SK-N-SH (cell line): ENCODE data around the gene TRIML1. TPM values are rescaled to one million over a fixed set of nuclear protein-coding genes. Genes with fewer than 3 reads are reported as not detected.
"Not testable (repeated sequence)": the region's sequence is repeated elsewhere in the genome, so short reads cannot be mapped to it uniquely, and the experiment has no call there.

Experiments
- CTCF ChIA-PET: fragments of 300-600, 350-600 bp; formaldehyde crosslinking; extraction: SDS; loops from one replicate; lab custom pipeline; 2021; lab: Yijun Ruan, JAX
- POLR2A ChIA-PET: fragments of 350-600 bp; sonication (Branson Sonifier 250); formaldehyde crosslinking; extraction: SDS; loops from one replicate; lab custom pipeline; 2020; ENCODE audit warnings: antibody characterized with exemption, inconsistent platforms; lab: Yijun Ruan, JAX
- DNase-seq: peaks from one replicate; pipeline ENCODE4 v3.0.0; 2012
- H2AFZ ChIP-seq: fragments of 200-600 bp; sonication (generic); 2 replicates; pipeline ENCODE4 v1.8.1; 2016; ENCODE audit warnings: antibody characterized with exemption, mild to moderate bottlenecking, low read depth
- H3F3A ChIP-seq: fragments of 200-600 bp; sonication (generic); replicated peaks from 2 replicates; pipeline ENCODE3; 2016; ENCODE audit warnings: antibody characterized with exemption, mild to moderate bottlenecking; ENCODE audit not compliant: insufficient read depth
- H3K27ac ChIP-seq, 2 experiments: fragments of 200-500 bp in 1 of 2; fragments of 200-600 bp in 1 of 2; sonication (Bioruptor generic) in 1 of 2; sonication (generic), shearing (Covaris generic) in 1 of 2; 2 replicates each; pipeline versions ENCODE4 v1.5.1 to v1.6.1; 2014 to 2016; ENCODE audit warnings: low read depth in 2 of 2, inconsistent platforms in 1 of 2, low read length in 1 of 2, mild to moderate bottlenecking in 1 of 2, mixed read lengths in 1 of 2
- H3K27me3 ChIP-seq: fragments of 200-600 bp; sonication (generic), shearing (Covaris generic); 2 replicates; pipeline ENCODE4 v1.6.1; 2016; ENCODE audit warnings: mixed run types; ENCODE audit not compliant: insufficient read depth
- H3K36me3 ChIP-seq, 2 experiments: fragments of 200-500 bp in 1 of 2; fragments of 200-600 bp in 1 of 2; sonication (Bioruptor generic) in 1 of 2; sonication (generic) in 1 of 2; replicated peaks in 1 of 2; 2 replicates each; pipeline versions ENCODE3 to v1.5.1; 2014 to 2016; ENCODE audit warnings: low read length in 1 of 2, mild to moderate bottlenecking in 1 of 2; ENCODE audit not compliant: insufficient read depth in 2 of 2, control insufficient read depth in 1 of 2
- H3K4me1 ChIP-seq, 2 experiments: fragments of 200-500 bp in 1 of 2; fragments of 200-600 bp in 1 of 2; sonication (Bioruptor generic) in 1 of 2; sonication (generic), shearing (Covaris generic) in 1 of 2; 2 replicates each; pipeline versions ENCODE4 v1.5.1 to v1.6.1; 2014 to 2016; ENCODE audit warnings: low read depth in 1 of 2, low read length in 1 of 2, mixed run types in 1 of 2; ENCODE audit not compliant: insufficient read depth in 2 of 2, control insufficient read depth in 1 of 2
- H3K4me2 ChIP-seq: fragments of 200-600 bp; sonication (generic), shearing (Covaris generic); 2 replicates; pipeline ENCODE4 v1.6.1; 2017; ENCODE audit warnings: mixed run types
- H3K4me3 ChIP-seq, 2 experiments: fragments of 200-500 bp in 1 of 2; fragments of 200-600 bp in 1 of 2; sonication (Bioruptor generic) in 1 of 2; sonication (generic), shearing (Covaris generic) in 1 of 2; 2 replicates each; pipeline versions ENCODE4 v1.5.1 to v1.8.1; 2014 to 2016; ENCODE audit warnings: low read depth in 2 of 2, inconsistent platforms in 1 of 2, low read length in 1 of 2, mild to moderate bottlenecking in 1 of 2, mixed read lengths in 1 of 2, moderate library complexity in 1 of 2
- H3K79me2 ChIP-seq: fragments of 200-600 bp; sonication (generic); 2 replicates; pipeline ENCODE4 v1.8.1; 2017; ENCODE audit warnings: mild to moderate bottlenecking; ENCODE audit not compliant: insufficient read depth
- H3K9ac ChIP-seq: fragments of 200-600 bp; sonication (generic); 2 replicates; pipeline ENCODE4 v1.6.1; 2017; ENCODE audit warnings: mixed run types
- H3K9me2 ChIP-seq: fragments of 200-600 bp; sonication (generic); 2 replicates; pipeline ENCODE4 v1.6.1; 2017; ENCODE audit warnings: mixed run types
- H3K9me3 ChIP-seq: fragments of 200-600 bp; sonication (generic); 2 replicates; pipeline ENCODE4 v1.6.1; 2017; ENCODE audit warnings: mixed run types, mild to moderate bottlenecking, moderate library complexity
- H4K20me1 ChIP-seq: fragments of 200-600 bp; sonication (generic); 2 replicates; pipeline ENCODE4 v1.6.1; 2017; ENCODE audit warnings: mild to moderate bottlenecking, mixed run types; ENCODE audit not compliant: insufficient read depth
- ELF1 ChIP-seq: IDR thresholded peaks from 2 replicates; pipeline ENCODE4 v1.4.0; 2012
- FOSL2 ChIP-seq: IDR thresholded peaks from 2 replicates; pipeline ENCODE4 v1.4.0; 2012; ENCODE audit warnings: low read depth, mild to moderate bottlenecking, moderate library complexity, borderline replicate concordance
- FOXJ3 ChIP-seq: sonication (generic); formaldehyde crosslinking; IDR thresholded peaks from 2 replicates; pipeline ENCODE4 v1.5.1; 2020; ENCODE audit warnings: mild to moderate bottlenecking, missing genetic modification reagents
- GATA2 ChIP-seq: sonication (generic); formaldehyde crosslinking; IDR thresholded peaks from 2 replicates; pipeline ENCODE4 v1.5.0; 2020; ENCODE audit warnings: mild to moderate bottlenecking, missing genetic modification reagents
- MAX ChIP-seq: IDR thresholded peaks from 2 replicates; pipeline ENCODE4 v1.4.0; 2012; ENCODE audit warnings: low read depth
- NRF1 ChIP-seq: IDR thresholded peaks from 2 replicates; pipeline ENCODE4 v1.6.1; 2012; ENCODE audit warnings: low read depth, mild to moderate bottlenecking, low read length
- RFX5 ChIP-seq: IDR thresholded peaks from 2 replicates; pipeline ENCODE4 v1.6.1; 2012; ENCODE audit warnings: mild to moderate bottlenecking, improper control_type of control experiment, low read length
- SMC3 ChIP-seq: IDR thresholded peaks from 2 replicates; pipeline ENCODE4 v1.6.1; 2012; ENCODE audit warnings: low read depth, low read length, improper control_type of control experiment
- TAF1 ChIP-seq: IDR thresholded peaks from 2 replicates; pipeline ENCODE4 v1.6.1; 2012; ENCODE audit warnings: low read depth, mild to moderate bottlenecking, low read length, moderate library complexity, borderline replicate concordance
- TCF12 ChIP-seq: IDR thresholded peaks from 2 replicates; pipeline ENCODE4 v1.4.0; 2012
- TEAD4 ChIP-seq: IDR thresholded peaks from 2 replicates; pipeline ENCODE4 v1.4.0; 2012; ENCODE audit warnings: mild to moderate bottlenecking, borderline replicate concordance; ENCODE audit not compliant: insufficient read depth
- YY1 ChIP-seq: IDR thresholded peaks from 2 replicates; pipeline ENCODE4 v1.4.0; 2012; ENCODE audit warnings: low read depth, mild to moderate bottlenecking
- WGBS: methylation state at CpG from one replicate; pipeline ENCODE4 v1.1.6; 2017; ENCODE audit warnings: low lambda C conversion rate; 5-methylcytosine and 5-hydroxymethylcytosine counted together
- polyA plus RNA-seq, 3 experiments: library from polyadenylated mRNA; depleted of rRNA; stranded (reverse); fragments of >200 nt; gene quantifications; 2 replicates each; pipeline ENCODE4 v1.2.3, GENCODE V29; 2012
- TF ChIP-seq, protein P1 (sequence below): fragments of 150-350 bp; IDR thresholded peaks from 2 replicates; pipeline ENCODE4 v1.6.1; 2017; ENCODE audit warnings: antibody characterized with exemption, low read length, low read depth, borderline replicate concordance
- TF ChIP-seq, protein P2 (sequence below): IDR thresholded peaks from 2 replicates; pipeline ENCODE4 v1.4.0; 2012; ENCODE audit warnings: low read depth, borderline replicate concordance

Gene TRIML1
- polyA plus RNA-seq, 1 of the 3 experiments (the other 2 are of a cell fraction), result not detected

GRCh38 chr4:188154668-188155405 is 15.6 kb downstream of the TRIML1 start:
- ChIA-PET CTCF (no interaction called here), POLR2A (no interaction called here)
- H3K9ac ChIP-seq, result no peak overlapping the region
- H3K36me3 ChIP-seq, result no peaks in the 10 kb centered on the region
- H3F3A ChIP-seq, result no peaks in the 10 kb centered on the region
- no peak overlapping the region for H2AFZ ChIP-seq
- 36% methylated on average over 11 of the region's 11 CpGs for WGBS
- H3K9me3 ChIP-seq, result no peaks in the 10 kb centered on the region
- H3K27me3 ChIP-seq, result no peaks in the 10 kb centered on the region
- no peaks in the 10 kb centered on the region for H3K4me1 ChIP-seq
- no peak overlapping the region for H3K27ac ChIP-seq
- DNase-seq, result no peak
- H3K4me3 ChIP-seq, result no peak overlapping the region
- no peaks in the 10 kb centered on the region for H3K9me2 ChIP-seq
- H3K4me2 ChIP-seq, result no peak overlapping the region
- no peaks in the 10 kb centered on the region for H4K20me1 ChIP-seq
- H3K79me2 ChIP-seq, result no peaks in the 10 kb centered on the region
- no peak for TF ChIP-seq TEAD4
- TF ChIP-seq, protein P1, sequence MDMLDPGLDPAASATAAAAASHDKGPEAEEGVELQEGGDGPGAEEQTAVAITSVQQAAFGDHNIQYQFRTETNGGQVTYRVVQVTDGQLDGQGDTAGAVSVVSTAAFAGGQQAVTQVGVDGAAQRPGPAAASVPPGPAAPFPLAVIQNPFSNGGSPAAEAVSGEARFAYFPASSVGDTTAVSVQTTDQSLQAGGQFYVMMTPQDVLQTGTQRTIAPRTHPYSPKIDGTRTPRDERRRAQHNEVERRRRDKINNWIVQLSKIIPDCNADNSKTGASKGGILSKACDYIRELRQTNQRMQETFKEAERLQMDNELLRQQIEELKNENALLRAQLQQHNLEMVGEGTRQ, result no peak

DNA sequence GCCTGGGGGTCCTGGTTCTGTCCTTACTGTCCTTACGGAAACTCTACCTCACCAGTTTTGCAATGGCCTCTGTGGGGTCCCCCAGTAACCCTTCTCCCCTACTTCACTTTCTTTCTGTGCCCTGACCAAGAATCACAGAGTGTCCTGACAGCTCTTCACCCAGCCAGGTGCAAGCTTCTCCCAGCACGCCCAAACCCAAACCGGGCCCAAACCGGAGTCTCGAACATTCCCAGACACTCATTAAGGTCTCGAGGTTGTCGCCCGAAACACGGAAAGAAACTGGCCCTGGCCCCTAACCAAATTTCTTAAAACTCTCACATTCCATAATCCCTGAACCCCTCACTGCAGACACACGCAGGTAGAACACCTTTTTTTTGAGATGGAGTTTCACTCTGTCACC is 19.1 kb downstream of the TRIML1 start:
- no peak overlapping the region for H3K4me2 ChIP-seq
- H3K27me3 ChIP-seq, result no peaks in the 10 kb centered on the region
- no peaks in the 10 kb centered on the region for H3K9me2 ChIP-seq
- H3K4me3 ChIP-seq, result no peak overlapping the region
- H2AFZ ChIP-seq, result no peak overlapping the region
- H3F3A ChIP-seq, result no peaks in the 10 kb centered on the region
- H3K9me3 ChIP-seq, result no peaks in the 10 kb centered on the region
- DNase-seq, result no peak
- ChIA-PET CTCF (no interaction called here), POLR2A (no interaction called here)
- 68% methylated on average over 10 of the region's 10 CpGs for WGBS
- no peaks in the 10 kb centered on the region for H4K20me1 ChIP-seq
- no peaks in the 10 kb centered on the region for H3K79me2 ChIP-seq
- no peak for TF ChIP-seq YY1
- TF ChIP-seq, protein P2, sequence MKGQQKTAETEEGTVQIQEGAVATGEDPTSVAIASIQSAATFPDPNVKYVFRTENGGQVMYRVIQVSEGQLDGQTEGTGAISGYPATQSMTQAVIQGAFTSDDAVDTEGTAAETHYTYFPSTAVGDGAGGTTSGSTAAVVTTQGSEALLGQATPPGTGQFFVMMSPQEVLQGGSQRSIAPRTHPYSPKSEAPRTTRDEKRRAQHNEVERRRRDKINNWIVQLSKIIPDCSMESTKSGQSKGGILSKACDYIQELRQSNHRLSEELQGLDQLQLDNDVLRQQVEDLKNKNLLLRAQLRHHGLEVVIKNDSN, result no peak
- TF ChIP-seq, protein P1, result no peak
- TF ChIP-seq MAX, result no peak
- no peak for TF ChIP-seq GATA2 (CRISPR knock-in tag)
- no peak for TF ChIP-seq RFX5
- no peak for TF ChIP-seq TEAD4
- no peak for TF ChIP-seq TCF12
- no peak for TF ChIP-seq ELF1
- TF ChIP-seq SMC3, result no peak
- no peak for TF ChIP-seq NRF1
- no peak for TF ChIP-seq FOSL2
- TF ChIP-seq TAF1, result no peak
- TF ChIP-seq FOXJ3 (CRISPR knock-in tag), result no peak
- H3K36me3 ChIP-seq, result no peaks in the 10 kb centered on the region
- H3K9ac ChIP-seq, result no peak overlapping the region
- peaks cover 0 to 6% of the 10 kb centered on the region in 2 experiments; a peak in 1 of 4 replicates for H3K4me1 ChIP-seq
- H3K27ac ChIP-seq, result no peak overlapping the region

DNA sequence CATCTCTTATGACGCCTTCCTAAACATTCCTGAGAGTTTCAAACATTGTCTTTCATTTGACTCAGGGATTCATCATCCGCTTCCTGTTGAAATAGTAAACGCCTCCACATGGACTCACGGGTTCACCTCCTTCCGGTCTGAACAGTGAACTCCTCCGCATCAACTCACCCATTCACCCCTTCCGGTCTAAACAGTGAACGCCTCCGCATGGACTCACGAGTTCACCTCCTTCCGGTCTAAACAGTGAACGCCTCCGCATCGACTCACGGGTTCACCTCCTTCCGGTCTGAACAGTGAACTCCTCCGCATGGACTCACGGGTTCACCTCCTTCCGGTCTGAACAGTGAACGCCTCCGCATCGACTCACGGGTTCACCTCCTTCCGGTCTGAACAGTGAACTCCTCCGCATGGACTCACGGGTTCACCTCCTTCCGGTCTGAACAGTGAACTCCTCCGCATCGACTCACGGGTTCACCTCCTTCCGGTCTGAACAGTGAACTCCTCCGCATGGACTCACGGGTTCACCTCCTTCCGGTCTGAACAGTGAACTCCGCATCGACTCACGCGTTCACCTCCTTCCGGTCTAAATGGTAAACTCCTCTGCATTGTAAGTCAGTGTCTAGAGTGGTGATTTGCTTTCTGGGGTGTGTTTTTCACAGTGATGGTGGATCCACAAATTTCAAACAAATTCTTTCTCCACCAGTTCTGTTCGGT is 20.4 kb downstream of the TRIML1 start:
- H3K36me3 ChIP-seq, H3K9me3 ChIP-seq, H3K9me2 ChIP-seq, H2AFZ ChIP-seq, DNase-seq, CTCF ChIA-PET, H3K27me3 ChIP-seq, POLR2A ChIA-PET, H3K79me2 ChIP-seq, H3K27ac ChIP-seq, H3K4me1 ChIP-seq, H3K4me3 ChIP-seq, H3K9ac ChIP-seq, H3F3A ChIP-seq, H4K20me1 ChIP-seq, H3K4me2 ChIP-seq: not testable (repeated sequence)
- WGBS, result 72% methylated on average over 40 of the region's 40 CpGs
